Esophagus (tissue), 2 donors: Measurements from ENCODE around the gene TYR. TPM values are rescaled to one million over a fixed set of nuclear protein-coding genes. Genes with fewer than 3 reads are reported as not detected.
"Not testable (repeated sequence)": the region's sequence is repeated elsewhere in the genome, so short reads cannot be mapped to it uniquely, and the experiment has no call there.

Experiments
- H3K27ac ChIP-seq, 2 donors: one replicate each; pipeline ENCODE4 v1.5.1; 2013; ENCODE audit warnings: low read depth in 2 of 2, mild to moderate bottlenecking in 2 of 2, inconsistent platforms in 1 of 2, low read length in 1 of 2, moderate library complexity in 1 of 2
- H3K27me3 ChIP-seq, 2 donors: one replicate each; pipeline ENCODE4 v1.6.1; 2013; ENCODE audit warnings: low read length in 2 of 2, control low read depth in 1 of 2, mild to moderate bottlenecking in 1 of 2; ENCODE audit not compliant: insufficient read depth in 2 of 2, control insufficient read depth in 1 of 2
- H3K36me3 ChIP-seq, 2 donors: one replicate each; pipeline ENCODE4 v1.6.1; 2013; ENCODE audit warnings: low read length in 1 of 2; ENCODE audit not compliant: control insufficient read depth in 2 of 2, insufficient read depth in 2 of 2
- H3K4me1 ChIP-seq, 2 donors: one replicate each; pipeline ENCODE4 v1.6.1; 2013; ENCODE audit warnings: low read length in 1 of 2; ENCODE audit not compliant: control insufficient read depth in 2 of 2, insufficient read depth in 2 of 2
- H3K4me3 ChIP-seq, 2 donors: one replicate each; pipeline ENCODE4 v1.5.1; 2013; ENCODE audit warnings: low read length in 2 of 2, mild to moderate bottlenecking in 2 of 2, low read depth in 1 of 2, moderate library complexity in 1 of 2
- H3K9me3 ChIP-seq, 2 donors: one replicate each; pipeline ENCODE4 v1.6.1; 2013; ENCODE audit warnings: mild to moderate bottlenecking in 2 of 2, low read depth in 1 of 2, low read length in 1 of 2, moderate library complexity in 1 of 2; ENCODE audit not compliant: control insufficient read depth in 2 of 2, insufficient read depth in 1 of 2
- WGBS, 2 donors: extraction: QIAGEN DNeasy Blood & Tissue Kit; methylation state at CpG; one replicate each; pipeline ENCODE4 v1.1.7; 2013; 5-methylcytosine and 5-hydroxymethylcytosine counted together
- polyA plus RNA-seq, 2 donors: library from polyadenylated mRNA; stranded (reverse); fragments of 200-250 nt; gene quantifications; one replicate each; pipeline ENCODE4 v1.2.3, GENCODE V29; 2013
- donor health status: healthy with polysubstance abuse.
- donor health status: Bipolar disorder and iron deficiency.

The TYR gene
- polyA plus RNA-seq, 2 donors: not detected

GRCh38 chr11:89182773-89183518 is 5.3 kb downstream of the TYR start:
- Histone ChIP-seq H3K4me1 (no peaks in the 10 kb centered on the region), H3K27me3 (no peaks in the 10 kb centered on the region), H3K9me3 (no peaks in the 10 kb centered on the region), H3K36me3 (no peaks in the 10 kb centered on the region), H3K27ac (no peak overlapping the region), H3K4me3 (no peak overlapping the region)
- 53 to 61% methylated on average over 5 of the region's 5 CpGs for WGBS, 2 donors

GRCh38 chr11:89184021-89184420 is 6.3 kb downstream of the TYR start:
- no peaks in the 10 kb centered on the region for H3K9me3 ChIP-seq

GRCh38 chr11:89189776-89190175 is 12.1 kb downstream of the TYR start:
- H3K27ac ChIP-seq: no peak overlapping the region
- WGBS, 2 donors: 68 to 72% methylated on average over 2 of the region's 2 CpGs
- no peak overlapping the region for H3K4me3 ChIP-seq
- H3K36me3 ChIP-seq: no peaks in the 10 kb centered on the region
- no peaks in the 10 kb centered on the region for H3K27me3 ChIP-seq
- H3K9me3 ChIP-seq: no peaks in the 10 kb centered on the region
- H3K4me1 ChIP-seq: no peaks in the 10 kb centered on the region

More at GRCh38 chr11:89184021-89184420, 6.3 kb downstream of the TYR start:
- Histone ChIP-seq H3K27ac (no peak overlapping the region), H3K27me3 (no peaks in the 10 kb centered on the region), H3K36me3 (no peaks in the 10 kb centered on the region), H3K4me1 (no peaks in the 10 kb centered on the region), H3K4me3 (no peak overlapping the region)
- WGBS, 2 donors: 48 to 71% methylated on average over 3 of the region's 3 CpGs

- Histone ChIP-seq H3K4me1 (no peaks in the 10 kb centered on the region), H3K36me3 (no peaks in the 10 kb centered on the region), H3K9me3 (no peaks in the 10 kb centered on the region), H3K27ac (no peak overlapping the region), H3K4me3 (no peak overlapping the region), H3K27me3 (no peaks in the 10 kb centered on the region)
- WGBS, 2 donors: 29 to 60% methylated on average over 1 of the region's 1 CpG
Measured at GRCh38 chr11:89201138-89201537, 23.5 kb downstream of the TYR start.

GRCh38 chr11:89203814-89204213 is 26.1 kb downstream of the TYR start:
- no peaks in the 10 kb centered on the region for H3K27me3 ChIP-seq
- H3K4me3 ChIP-seq: no peak overlapping the region
- no peaks in the 10 kb centered on the region for H3K4me1 ChIP-seq
- H3K27ac ChIP-seq: no peak overlapping the region
- H3K9me3 ChIP-seq: no peaks in the 10 kb centered on the region
- no peaks in the 10 kb centered on the region for H3K36me3 ChIP-seq

- H3K9me3 ChIP-seq: no peaks in the 10 kb centered on the region
- no peak overlapping the region for H3K4me3 ChIP-seq
- H3K4me1 ChIP-seq: no peaks in the 10 kb centered on the region
- no peaks in the 10 kb centered on the region for H3K36me3 ChIP-seq
- no peak overlapping the region for H3K27ac ChIP-seq
- no peaks in the 10 kb centered on the region for H3K27me3 ChIP-seq
Measured at GRCh38 chr11:89205378-89205777, 27.7 kb downstream of the TYR start.

- no peaks in the 10 kb centered on the region for H3K4me1 ChIP-seq
- no peaks in the 10 kb centered on the region for H3K27me3 ChIP-seq
- H3K36me3 ChIP-seq: no peaks in the 10 kb centered on the region
- H3K4me3 ChIP-seq: no peak overlapping the region
- 72 to 74% methylated on average over 8 of the region's 8 CpGs for WGBS, 2 donors
- no peaks in the 10 kb centered on the region for H3K9me3 ChIP-seq
- no peak overlapping the region for H3K27ac ChIP-seq
Measured at GRCh38 chr11:89220684-89221339, 43.1 kb downstream of the TYR start.

- WGBS, 2 donors: 26 to 48% methylated on average over 1 of the region's 1 CpG
- H3K9me3 ChIP-seq: no peaks in the 10 kb centered on the region
- H3K36me3 ChIP-seq: no peaks in the 10 kb centered on the region
- no peak overlapping the region for H3K27ac ChIP-seq
- H3K27me3 ChIP-seq: no peaks in the 10 kb centered on the region
- no peak overlapping the region for H3K4me3 ChIP-seq
- no peaks in the 10 kb centered on the region for H3K4me1 ChIP-seq
Measured at GRCh38 chr11:89235083-89235482, 57.4 kb downstream of the TYR start.

GRCh38 chr11:89235976-89236375 is 58.3 kb downstream of the TYR start:
- H3K4me3 ChIP-seq: no peak overlapping the region
- no peaks in the 10 kb centered on the region for H3K9me3 ChIP-seq
- WGBS, 2 donors: 69 to 76% methylated on average over 5 of the region's 5 CpGs
- H3K4me1 ChIP-seq: no peaks in the 10 kb centered on the region
- no peaks in the 10 kb centered on the region for H3K36me3 ChIP-seq
- H3K27ac ChIP-seq: no peak overlapping the region
- no peaks in the 10 kb centered on the region for H3K27me3 ChIP-seq

GRCh38 chr11:89247007-89247406 is 69.3 kb downstream of the TYR start:
- H3K27ac ChIP-seq, H3K36me3 ChIP-seq, H3K4me1 ChIP-seq, H3K4me3 ChIP-seq, H3K27me3 ChIP-seq, H3K9me3 ChIP-seq: not testable (repeated sequence)
- WGBS, 2 donors: 72 to 74% methylated on average over 4 of the region's 4 CpGs
